ENCODE measurements around the gene SSTR3.

The SSTR3 gene

GRCh38 chr22:37215890-37216289, 3.6 kb upstream of the SSTR3 start:
- no peak overlapping the region for H3K27ac ChIP-seq
- TF ChIP-seq, protein P1, sequence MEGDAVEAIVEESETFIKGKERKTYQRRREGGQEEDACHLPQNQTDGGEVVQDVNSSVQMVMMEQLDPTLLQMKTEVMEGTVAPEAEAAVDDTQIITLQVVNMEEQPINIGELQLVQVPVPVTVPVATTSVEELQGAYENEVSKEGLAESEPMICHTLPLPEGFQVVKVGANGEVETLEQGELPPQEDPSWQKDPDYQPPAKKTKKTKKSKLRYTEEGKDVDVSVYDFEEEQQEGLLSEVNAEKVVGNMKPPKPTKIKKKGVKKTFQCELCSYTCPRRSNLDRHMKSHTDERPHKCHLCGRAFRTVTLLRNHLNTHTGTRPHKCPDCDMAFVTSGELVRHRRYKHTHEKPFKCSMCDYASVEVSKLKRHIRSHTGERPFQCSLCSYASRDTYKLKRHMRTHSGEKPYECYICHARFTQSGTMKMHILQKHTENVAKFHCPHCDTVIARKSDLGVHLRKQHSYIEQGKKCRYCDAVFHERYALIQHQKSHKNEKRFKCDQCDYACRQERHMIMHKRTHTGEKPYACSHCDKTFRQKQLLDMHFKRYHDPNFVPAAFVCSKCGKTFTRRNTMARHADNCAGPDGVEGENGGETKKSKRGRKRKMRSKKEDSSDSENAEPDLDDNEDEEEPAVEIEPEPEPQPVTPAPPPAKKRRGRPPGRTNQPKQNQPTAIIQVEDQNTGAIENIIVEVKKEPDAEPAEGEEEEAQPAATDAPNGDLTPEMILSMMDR (conservative IDR thresholded peaks at IDR 0.05) = no peak

GRCh38 chr22:37214731-37215030, 2.4 kb upstream of the SSTR3 start:
- no peak overlapping the region for H3K27ac ChIP-seq
- TF ChIP-seq, protein P1 (conservative IDR thresholded peaks at IDR 0.05) = no peak

- H3K27ac ChIP-seq = no peak overlapping the region
- TF ChIP-seq, protein P1 (conservative IDR thresholded peaks at IDR 0.05) = no peak
Measured at GRCh38 chr22:37213941-37214730, 1.9 kb upstream of the SSTR3 start.

DNA sequence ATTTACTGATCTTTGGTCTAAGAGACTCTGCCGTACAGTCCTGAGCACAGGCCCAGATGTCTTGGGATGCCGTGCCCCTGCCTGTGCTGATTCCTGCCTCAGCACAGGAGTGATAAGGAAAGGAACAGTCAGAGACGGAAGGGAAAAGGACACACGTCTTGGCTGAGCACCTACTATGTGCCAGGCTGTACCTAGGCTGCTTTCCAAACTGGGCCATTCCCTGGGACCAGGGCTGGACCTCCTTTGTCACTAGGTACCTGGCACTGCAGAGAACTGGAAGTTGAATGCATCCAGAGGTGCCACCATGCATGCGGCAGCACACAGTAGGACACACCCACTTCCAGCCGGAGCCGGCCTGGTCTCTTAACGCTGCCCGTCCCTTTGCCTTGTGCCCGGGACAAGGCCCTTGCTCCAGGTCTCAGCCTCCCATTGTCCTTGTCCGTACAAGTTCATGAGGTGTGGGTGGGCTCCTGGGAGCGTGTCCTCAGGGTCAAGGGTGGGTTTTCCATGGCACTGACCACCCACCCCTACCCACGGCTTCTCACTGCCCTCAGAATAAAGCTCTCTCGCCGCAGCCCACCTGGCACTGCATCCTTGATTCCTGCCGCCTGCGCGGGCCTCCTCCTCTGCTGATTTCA, 1.1 kb upstream of the SSTR3 start:
- TF ChIP-seq, protein P1 (conservative IDR thresholded peaks at IDR 0.05) = no peak
- H3K27ac ChIP-seq = no peak overlapping the region

DNA sequence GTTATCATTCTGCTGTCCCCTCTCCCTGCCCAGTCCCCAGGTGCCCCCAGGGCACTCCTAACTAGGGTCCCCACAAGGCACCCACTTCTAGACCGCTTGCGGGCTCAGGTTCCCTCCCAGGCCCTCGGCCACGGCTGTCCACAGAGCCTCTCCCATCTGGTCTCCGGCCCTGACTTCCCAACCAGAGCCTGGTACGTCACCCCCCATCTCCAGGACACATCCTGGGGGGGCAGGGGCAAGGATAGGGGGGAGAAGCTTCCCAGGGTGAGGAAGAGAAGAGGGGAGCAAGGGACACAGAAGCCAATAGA, 457 bp downstream of the SSTR3 start:
- H3K27ac ChIP-seq = no peak overlapping the region
- TF ChIP-seq, protein P1 (conservative IDR thresholded peaks at IDR 0.05) = no peak

DNA sequence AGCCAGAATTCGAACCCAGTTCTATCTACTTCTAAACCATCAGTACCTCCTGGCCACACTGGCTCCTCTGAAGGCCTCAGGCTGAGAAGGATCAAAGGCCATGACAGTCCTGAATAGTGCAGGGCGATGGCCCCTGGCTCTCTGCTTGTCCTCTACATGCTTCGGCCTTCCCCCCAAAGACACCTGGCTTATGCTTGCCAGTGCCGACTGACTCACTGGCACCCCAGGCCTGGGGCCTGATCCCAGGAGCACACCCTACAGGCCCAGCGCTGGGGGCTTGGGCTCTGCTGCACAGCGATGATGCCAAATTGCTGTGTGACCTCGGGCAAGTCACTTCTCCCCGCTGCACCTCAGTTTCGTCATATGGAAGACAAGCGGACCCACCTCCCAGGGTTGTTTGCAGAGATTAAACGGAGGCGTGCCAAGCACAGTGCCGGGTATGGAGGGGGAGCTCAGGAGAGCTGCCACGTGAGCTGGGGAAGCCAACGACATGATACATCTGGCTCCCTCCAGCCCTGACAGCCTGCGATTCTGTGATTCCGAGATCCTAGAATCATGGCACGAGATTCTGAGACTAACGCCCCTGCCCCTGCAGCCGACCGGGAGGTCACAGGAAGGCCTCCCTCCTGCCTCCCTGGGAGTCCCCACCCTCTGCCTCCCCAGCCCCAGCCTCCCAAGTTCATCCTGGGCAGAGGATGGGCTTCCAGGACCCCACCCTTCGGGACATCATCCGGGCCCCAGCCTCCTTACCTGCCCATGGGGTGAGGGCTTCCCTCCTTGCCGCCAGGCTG, 1.0 kb downstream of the SSTR3 start:
- H3K27ac ChIP-seq = no peak overlapping the region
- TF ChIP-seq, protein P1 (conservative IDR thresholded peaks at IDR 0.05) = no peak

GRCh38 chr22:37210041-37210803, 2.1 kb downstream of the SSTR3 start:
- TF ChIP-seq, protein P1 (conservative IDR thresholded peaks at IDR 0.05) = no peak
- H3K27ac ChIP-seq = no peak overlapping the region

Measured in VCaP (cell line).